Bronchial epithelial cell (primary cell): ENCODE data around the gene VAT1. TPM values are rescaled to one million over a fixed set of nuclear protein-coding genes. Genes with fewer than 3 reads are reported as not detected.

Experiments used
- DNase-seq: peaks from one replicate; pipeline ENCODE4 v3.0.0-alpha.2; 2010; ENCODE audit warnings: low read depth
- FAIRE-seq: peaks from 2 replicates; lab custom pipeline; 2011; peaks lifted over from hg19 to GRCh38; lab: Jason Lieb, UNC
- H3K27me3 ChIP-seq: 2 replicates; pipeline ENCODE4 v1.5.1; 2011; ENCODE audit warnings: low read length; ENCODE audit not compliant: control insufficient read depth, insufficient read depth
- H3K36me3 ChIP-seq: 2 replicates; pipeline ENCODE4 v1.5.1; 2011; ENCODE audit warnings: low read length; ENCODE audit not compliant: control insufficient read depth, insufficient read depth
- H3K4me3 ChIP-seq: 2 replicates; pipeline ENCODE4 v1.5.1; 2011; ENCODE audit warnings: mild to moderate bottlenecking, low read depth, low read length, control low read depth
- total RNA-seq: library from RNA; depleted of rRNA; stranded (reverse); fragments of >200 nt; gene quantifications from 2 replicates; pipeline ENCODE4 v1.2.1, GENCODE V29; 2014
- TF ChIP-seq, protein P1 (sequence below): IDR thresholded peaks from 2 replicates; pipeline ENCODE4 v1.5.1; 2011; ENCODE audit warnings: mild to moderate bottlenecking, moderate library complexity, low read length, control low read depth, inconsistent platforms; ENCODE audit not compliant: insufficient read depth, severe bottlenecking

VAT1 gene
- total RNA-seq, 1 donor from 2014 or later = 101 TPM

DNA sequence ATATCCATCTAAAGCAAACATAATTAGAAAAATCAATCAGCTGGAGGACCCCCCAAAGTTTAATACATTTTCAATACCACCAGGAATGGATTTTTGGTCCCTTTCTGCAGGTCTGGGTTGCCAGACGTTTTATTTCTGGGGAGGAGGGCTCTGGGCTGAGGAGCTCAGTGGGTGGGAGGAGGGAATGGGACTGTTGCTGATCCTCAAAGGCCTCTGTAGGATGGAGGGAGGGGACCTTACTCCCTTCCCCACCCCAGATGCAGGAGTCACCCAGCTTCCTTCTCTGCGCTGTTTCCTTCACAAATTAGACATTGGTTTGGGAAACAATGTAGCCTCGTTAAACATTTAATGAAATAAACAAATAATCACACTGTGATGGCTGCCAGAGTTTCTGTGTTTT, 9.5 kb upstream of the VAT1 start:
- TF ChIP-seq, protein P1, sequence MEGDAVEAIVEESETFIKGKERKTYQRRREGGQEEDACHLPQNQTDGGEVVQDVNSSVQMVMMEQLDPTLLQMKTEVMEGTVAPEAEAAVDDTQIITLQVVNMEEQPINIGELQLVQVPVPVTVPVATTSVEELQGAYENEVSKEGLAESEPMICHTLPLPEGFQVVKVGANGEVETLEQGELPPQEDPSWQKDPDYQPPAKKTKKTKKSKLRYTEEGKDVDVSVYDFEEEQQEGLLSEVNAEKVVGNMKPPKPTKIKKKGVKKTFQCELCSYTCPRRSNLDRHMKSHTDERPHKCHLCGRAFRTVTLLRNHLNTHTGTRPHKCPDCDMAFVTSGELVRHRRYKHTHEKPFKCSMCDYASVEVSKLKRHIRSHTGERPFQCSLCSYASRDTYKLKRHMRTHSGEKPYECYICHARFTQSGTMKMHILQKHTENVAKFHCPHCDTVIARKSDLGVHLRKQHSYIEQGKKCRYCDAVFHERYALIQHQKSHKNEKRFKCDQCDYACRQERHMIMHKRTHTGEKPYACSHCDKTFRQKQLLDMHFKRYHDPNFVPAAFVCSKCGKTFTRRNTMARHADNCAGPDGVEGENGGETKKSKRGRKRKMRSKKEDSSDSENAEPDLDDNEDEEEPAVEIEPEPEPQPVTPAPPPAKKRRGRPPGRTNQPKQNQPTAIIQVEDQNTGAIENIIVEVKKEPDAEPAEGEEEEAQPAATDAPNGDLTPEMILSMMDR = no peak
- FAIRE-seq (no peak), DNase-seq (no peak)
- H3K27me3 ChIP-seq = no peaks in the 10 kb centered on the region
- no peak overlapping the region for H3K4me3 ChIP-seq
- no peaks in the 10 kb centered on the region for H3K36me3 ChIP-seq

DNA sequence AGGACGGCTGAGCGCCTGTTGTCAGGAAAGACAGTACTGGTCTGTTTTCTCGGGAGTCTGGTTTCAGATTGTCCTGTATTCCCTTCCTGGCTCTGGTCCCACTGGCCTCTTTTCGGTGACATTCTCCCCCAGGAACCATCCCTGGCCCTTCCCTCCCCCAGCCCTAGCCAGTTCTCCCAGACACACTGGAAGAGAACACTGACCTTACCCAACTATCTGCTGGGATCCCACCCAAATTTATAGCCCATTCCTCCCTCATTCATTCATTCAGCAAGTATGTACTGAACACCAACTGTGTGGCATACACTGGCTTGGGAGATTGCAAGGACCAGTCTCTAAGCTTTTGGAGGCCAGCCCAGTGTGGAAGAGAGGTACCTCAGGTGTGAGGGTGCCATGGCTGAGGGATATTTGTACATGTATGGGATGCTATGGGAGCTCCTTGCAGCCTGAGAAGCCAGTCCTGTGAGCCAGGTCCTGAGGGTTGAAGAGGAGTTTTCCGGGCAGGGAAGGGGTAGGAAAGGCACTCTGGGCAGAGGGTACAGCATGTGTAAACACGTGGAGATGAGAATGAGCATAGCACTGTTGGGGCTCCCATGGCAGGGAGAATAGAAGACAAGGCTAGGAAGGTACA, 8.1 kb upstream of the VAT1 start:
- Histone ChIP-seq H3K36me3 (no peaks in the 10 kb centered on the region), H3K4me3 (no peak overlapping the region), H3K27me3 (no peaks in the 10 kb centered on the region)
- TF ChIP-seq, protein P1 = no peak
- FAIRE-seq (peak; percentile 60), DNase-seq (no peak)

DNA sequence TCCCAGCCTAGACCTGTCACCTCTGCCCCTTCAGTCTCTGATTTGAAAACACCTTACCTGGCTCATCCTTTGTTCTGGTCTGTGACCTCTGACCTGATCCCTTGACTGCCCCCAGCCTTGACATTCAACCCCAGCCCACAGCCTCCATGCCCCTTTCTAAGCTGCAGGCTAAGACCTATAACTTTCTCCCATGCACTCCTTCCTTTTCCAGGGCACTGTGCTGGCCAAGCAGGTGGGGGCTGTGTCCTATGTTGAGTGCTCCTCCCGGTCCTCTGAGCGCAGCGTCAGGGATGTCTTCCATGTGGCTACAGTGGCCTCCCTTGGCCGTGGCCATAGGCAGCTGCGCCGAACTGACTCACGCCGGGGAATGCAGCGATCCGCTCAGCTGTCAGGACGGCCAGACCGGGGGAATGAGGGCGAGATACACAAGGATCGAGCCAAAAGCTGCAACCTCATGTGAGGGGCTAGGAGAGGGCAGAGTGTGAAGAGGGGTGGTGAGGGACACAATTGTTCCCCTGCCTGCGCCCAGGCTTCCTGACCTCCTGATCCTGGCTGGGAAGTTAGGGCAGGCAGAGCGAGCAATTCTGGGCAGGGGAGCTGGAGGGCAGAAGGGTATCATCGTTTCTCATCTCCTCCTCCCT, 6.2 kb upstream of the VAT1 start:
- DNase-seq (no peak), FAIRE-seq (no peak)
- TF ChIP-seq, protein P1 = no peak
- H3K4me3 ChIP-seq = no peak overlapping the region
- no peaks in the 10 kb centered on the region for H3K36me3 ChIP-seq
- H3K27me3 ChIP-seq = no peaks in the 10 kb centered on the region

DNA sequence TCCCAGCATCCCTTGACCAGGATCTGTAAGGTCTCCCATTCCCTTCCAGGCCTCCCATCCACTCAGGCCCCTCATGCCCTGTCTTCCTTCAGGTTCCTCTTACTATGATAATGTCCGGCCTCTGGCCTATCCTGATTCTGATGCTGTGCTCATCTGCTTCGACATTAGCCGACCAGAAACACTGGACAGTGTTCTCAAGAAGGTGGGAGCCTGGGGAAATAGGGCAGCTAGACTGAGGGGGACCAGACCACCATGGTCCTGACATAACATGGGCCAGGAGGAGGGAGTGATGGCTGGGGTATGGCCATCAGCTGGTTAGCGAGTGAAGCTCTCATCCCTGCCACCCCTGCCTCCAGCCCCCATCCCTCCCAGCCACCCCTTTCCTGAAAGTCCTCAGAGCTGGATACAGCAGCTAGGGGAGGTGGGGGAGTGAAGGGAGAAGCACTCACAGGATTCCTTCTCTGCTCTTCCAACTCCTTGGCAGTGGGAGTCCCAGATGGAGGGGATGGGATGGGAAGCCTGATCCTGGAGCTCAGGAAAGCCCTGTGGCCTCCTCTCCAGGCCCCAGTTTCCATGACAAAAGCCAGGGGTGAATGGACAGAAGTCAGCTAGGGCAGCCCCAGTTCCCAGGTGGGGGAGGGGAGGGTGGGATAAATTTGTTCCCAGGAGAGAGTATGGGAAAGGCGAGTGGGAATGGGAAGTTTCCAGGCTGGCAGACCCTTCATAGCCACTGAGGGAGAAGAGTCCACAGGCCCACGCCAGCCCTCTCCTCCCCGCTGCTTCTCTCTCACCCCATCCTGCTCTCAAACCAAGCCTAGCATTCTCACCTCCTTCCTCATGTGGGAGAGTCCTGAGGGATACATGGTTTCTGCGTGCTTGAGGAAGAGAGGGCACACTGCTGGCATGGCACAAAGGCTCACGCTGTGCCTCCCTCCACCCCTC, 5.2 kb upstream of the VAT1 start:
- no peaks in the 10 kb centered on the region for H3K27me3 ChIP-seq
- no peaks in the 10 kb centered on the region for H3K36me3 ChIP-seq
- FAIRE-seq = no peak
- H3K4me3 ChIP-seq = no peak overlapping the region
- TF ChIP-seq, protein P1 = no peak
- DNase-seq = no peak

DNA sequence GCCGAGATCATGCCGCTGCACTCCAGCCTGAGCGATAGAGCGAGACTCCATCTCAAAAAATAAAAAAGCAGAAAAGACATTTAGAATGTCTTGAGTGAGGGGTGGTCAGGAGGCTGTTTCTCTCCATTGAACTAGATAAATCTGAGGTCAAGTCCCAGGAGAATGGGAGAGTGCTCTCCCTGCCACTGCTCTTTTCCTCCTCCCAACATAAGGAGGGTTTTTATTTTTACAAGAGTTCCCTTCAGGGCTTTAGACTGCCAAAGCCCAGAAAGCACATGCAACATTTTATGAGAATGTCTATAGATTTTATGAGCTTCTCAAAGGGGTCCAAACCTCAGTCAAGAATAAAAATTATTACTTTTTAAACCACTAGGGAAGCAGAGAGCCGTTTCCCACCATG, 4.4 kb upstream of the VAT1 start:
- TF ChIP-seq, protein P1 = no peak
- Histone ChIP-seq H3K36me3 (no peaks in the 10 kb centered on the region), H3K4me3 (no peak overlapping the region), H3K27me3 (no peaks in the 10 kb centered on the region)
- FAIRE-seq (no peak), DNase-seq (no peak)
